SU-DHL-6 (cell line): ENCODE measurements around the gene CYBC1.
A peak's percentile ranks its signal among the peaks of the same experiment; 100 is the strongest.

Experiments
- H2AFZ ChIP-seq: fragments of 200-600 bp; sonication (generic); 2 replicates; pipeline ENCODE4 v1.6.1; 2014; ENCODE audit warnings: low read depth, mild to moderate bottlenecking, moderate library complexity, mixed read lengths, antibody characterized with exemption, low read length; ENCODE audit not compliant: severe bottlenecking
- H3F3A ChIP-seq: fragments of 200-600 bp; shearing (Covaris generic); 2 replicates; pipeline ENCODE4 v1.6.0; 2016; ENCODE audit warnings: antibody characterized with exemption, mild to moderate bottlenecking; ENCODE audit not compliant: insufficient read depth
- H3K27ac ChIP-seq: fragments of 200-600 bp; sonication (generic); 2 replicates; pipeline ENCODE4 v1.5.1; 2016; ENCODE audit warnings: low read depth, mild to moderate bottlenecking, low read length, moderate library complexity, mixed read lengths
- H3K27me3 ChIP-seq: fragments of 200-600 bp; sonication (generic), shearing (Covaris generic); 2 replicates; pipeline ENCODE4 v1.6.0; 2014; ENCODE audit warnings: mild to moderate bottlenecking, low read length
- H3K36me3 ChIP-seq: fragments of 200-600 bp; sonication (generic); 2 replicates; pipeline ENCODE4 v1.6.1; 2014; ENCODE audit warnings: mild to moderate bottlenecking, low read length, mixed read lengths
- H3K4me2 ChIP-seq: fragments of 300-600, 200-600 bp; shearing (Covaris generic), sonication (generic); 2 replicates; pipeline ENCODE4 v1.6.0; 2014; ENCODE audit warnings: low read length, low read depth, mild to moderate bottlenecking; ENCODE audit not compliant: poor library complexity, severe bottlenecking
- H3K4me3 ChIP-seq: fragments of 200-600 bp; sonication (generic); 2 replicates; pipeline ENCODE4 v1.5.1; 2014; ENCODE audit warnings: antibody characterized with exemption, low read length, mild to moderate bottlenecking, mixed read lengths; ENCODE audit not compliant: insufficient read depth, poor library complexity, severe bottlenecking
- H3K79me2 ChIP-seq: fragments of 200-600 bp; sonication (generic); 2 replicates; pipeline ENCODE4 v1.6.1; 2014; ENCODE audit warnings: mild to moderate bottlenecking, low read length, moderate library complexity; ENCODE audit not compliant: insufficient read depth
- H3K9ac ChIP-seq: fragments of 200-600 bp; sonication (generic); 2 replicates; pipeline ENCODE4 v1.7.0; 2014; ENCODE audit warnings: mild to moderate bottlenecking, low read length
- H3K9me2 ChIP-seq: fragments of 200-600 bp; sonication (generic); replicated peaks from 2 replicates; pipeline ENCODE4 v1.6.1; 2014; ENCODE audit warnings: low read length; ENCODE audit not compliant: insufficient read depth
- H3K9me3 ChIP-seq: fragments of 200-600 bp; sonication (generic); 2 replicates; pipeline ENCODE4 v1.6.1; 2014; ENCODE audit warnings: low read length, mixed read lengths; ENCODE audit not compliant: insufficient read depth
- H4K20me1 ChIP-seq: fragments of 200-600 bp; sonication (generic); 2 replicates; pipeline ENCODE4 v1.6.1; 2014; ENCODE audit warnings: low read depth, mild to moderate bottlenecking, antibody characterized with exemption, low read length, moderate library complexity, mixed read lengths
- EZH2phosphoT487 ChIP-seq: fragments of 200-600 bp; sonication (generic), shearing (Covaris generic); conservative IDR thresholded peaks from 2 replicates; pipeline ENCODE4 v1.6.1; 2018; ENCODE audit warnings: mild to moderate bottlenecking, antibody characterized with exemption, low read length, moderate library complexity, mixed read lengths
- TF ChIP-seq, protein P1 (sequence below): fragments of 200-600 bp; sonication (generic); IDR thresholded peaks from one replicate; pipeline ENCODE4 v1.5.1; 2017; ENCODE audit warnings: antibody characterized with exemption, mild to moderate bottlenecking, low read length, moderate library complexity; ENCODE audit not compliant: insufficient read depth, poor library complexity, severe bottlenecking

Gene CYBC1

GRCh38 chr17:82442643-82443464 lies 7.7 kb downstream of the CYBC1 start:
- no peaks in the 10 kb centered on the region for H4K20me1 ChIP-seq
- TF ChIP-seq EZH2phosphoT487, result no peak
- TF ChIP-seq, protein P1, sequence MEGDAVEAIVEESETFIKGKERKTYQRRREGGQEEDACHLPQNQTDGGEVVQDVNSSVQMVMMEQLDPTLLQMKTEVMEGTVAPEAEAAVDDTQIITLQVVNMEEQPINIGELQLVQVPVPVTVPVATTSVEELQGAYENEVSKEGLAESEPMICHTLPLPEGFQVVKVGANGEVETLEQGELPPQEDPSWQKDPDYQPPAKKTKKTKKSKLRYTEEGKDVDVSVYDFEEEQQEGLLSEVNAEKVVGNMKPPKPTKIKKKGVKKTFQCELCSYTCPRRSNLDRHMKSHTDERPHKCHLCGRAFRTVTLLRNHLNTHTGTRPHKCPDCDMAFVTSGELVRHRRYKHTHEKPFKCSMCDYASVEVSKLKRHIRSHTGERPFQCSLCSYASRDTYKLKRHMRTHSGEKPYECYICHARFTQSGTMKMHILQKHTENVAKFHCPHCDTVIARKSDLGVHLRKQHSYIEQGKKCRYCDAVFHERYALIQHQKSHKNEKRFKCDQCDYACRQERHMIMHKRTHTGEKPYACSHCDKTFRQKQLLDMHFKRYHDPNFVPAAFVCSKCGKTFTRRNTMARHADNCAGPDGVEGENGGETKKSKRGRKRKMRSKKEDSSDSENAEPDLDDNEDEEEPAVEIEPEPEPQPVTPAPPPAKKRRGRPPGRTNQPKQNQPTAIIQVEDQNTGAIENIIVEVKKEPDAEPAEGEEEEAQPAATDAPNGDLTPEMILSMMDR, result no peak
- H3K27ac ChIP-seq, result no peak overlapping the region
- no peak overlapping the region for H2AFZ ChIP-seq
- H3K27me3 ChIP-seq, result no peaks in the 10 kb centered on the region
- H3F3A ChIP-seq, result peaks cover 23% of the 10 kb centered on the region
- H3K4me2 ChIP-seq, result no peak overlapping the region
- H3K9ac ChIP-seq, result no peak overlapping the region
- peaks cover 11% of the 10 kb centered on the region for H3K79me2 ChIP-seq
- peaks cover 9% of the 10 kb centered on the region; the same call in 1 of the 2 replicates for H3K36me3 ChIP-seq
- H3K4me3 ChIP-seq, result no peak overlapping the region
- no peaks in the 10 kb centered on the region for H3K9me2 ChIP-seq
- H3K9me3 ChIP-seq, result no peaks in the 10 kb centered on the region

DNA sequence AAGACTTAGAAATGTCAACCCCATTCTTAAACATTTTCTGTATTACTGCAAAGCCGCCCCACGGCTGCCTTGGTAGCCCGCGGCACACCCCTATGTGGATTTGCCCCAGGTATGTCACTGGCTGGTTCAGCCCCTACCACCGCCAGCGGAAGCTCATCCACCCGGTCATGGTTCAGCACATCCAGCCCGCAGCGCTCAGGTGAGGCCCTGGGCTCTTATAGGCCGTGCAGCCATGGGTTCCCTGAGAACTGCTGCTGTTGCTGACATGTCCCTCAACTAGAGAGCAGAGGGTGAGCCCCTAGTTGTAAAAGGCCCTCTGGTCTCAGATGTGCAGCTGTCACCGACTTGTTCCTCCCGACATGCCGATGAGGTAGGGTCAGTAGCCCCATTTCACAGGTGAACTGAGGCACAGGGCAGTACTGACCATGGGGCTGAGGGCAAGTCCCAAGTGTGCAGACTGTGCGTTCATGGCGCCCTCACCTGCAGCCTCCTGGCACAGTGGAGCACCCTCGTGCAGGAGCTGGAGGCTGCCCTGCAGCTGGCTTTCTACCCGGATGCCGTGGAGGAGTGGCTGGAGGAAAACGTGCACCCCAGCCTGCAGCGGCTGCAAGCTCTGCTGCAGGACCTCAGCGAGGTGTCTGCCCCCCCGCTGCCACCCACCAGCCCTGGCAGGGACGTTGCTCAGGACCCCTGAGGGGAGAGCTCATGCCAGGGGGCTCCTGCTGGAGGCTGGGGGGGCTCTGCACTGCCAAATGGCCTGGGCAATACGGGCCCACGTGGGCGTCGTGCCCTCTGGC lies 8.7 kb downstream of the CYBC1 start:
- peaks cover 23% of the 10 kb centered on the region for H3F3A ChIP-seq
- H4K20me1 ChIP-seq, result no peaks in the 10 kb centered on the region
- H3K4me2 ChIP-seq, result no peak overlapping the region
- no peak overlapping the region for H3K9ac ChIP-seq
- H3K27me3 ChIP-seq, result no peaks in the 10 kb centered on the region
- no peak overlapping the region for H3K4me3 ChIP-seq
- H3K27ac ChIP-seq, result peak overlapping the region; percentile 30
- H3K9me2 ChIP-seq, result no peaks in the 10 kb centered on the region
- no peak overlapping the region for H2AFZ ChIP-seq
- H3K36me3 ChIP-seq, result peaks cover 6% of the 10 kb centered on the region; the same call in 1 of the 2 replicates
- H3K9me3 ChIP-seq, result no peaks in the 10 kb centered on the region
- TF ChIP-seq, protein P1, result no peak
- no peak for TF ChIP-seq EZH2phosphoT487
- H3K79me2 ChIP-seq, result peaks cover 7% of the 10 kb centered on the region; the same call in 1 of the 2 replicates

GRCh38 chr17:82440991-82441627 lies 9.4 kb downstream of the CYBC1 start:
- Histone ChIP-seq H3F3A (peaks cover 23% of the 10 kb centered on the region), H3K4me3 (no peak overlapping the region), H3K36me3 (peaks cover 6% of the 10 kb centered on the region; the same call in 1 of the 2 replicates), H4K20me1 (no peaks in the 10 kb centered on the region), H3K79me2 (peaks cover 3% of the 10 kb centered on the region; the same call in 1 of the 2 replicates), H3K27me3 (no peaks in the 10 kb centered on the region), H2AFZ (no peak overlapping the region), H3K27ac (peak overlapping the region; percentile 30), H3K9me2 (no peaks in the 10 kb centered on the region), H3K4me2 (no peak overlapping the region), H3K9me3 (no peaks in the 10 kb centered on the region), H3K9ac (no peak overlapping the region)
- no peak for TF ChIP-seq EZH2phosphoT487
- TF ChIP-seq, protein P1, result no peak
